Loucy (cell line): ENCODE data around the gene YIPF7.

Source experiments
- H2AFZ ChIP-seq: fragments of 200-600 bp; sonication (generic); 2 replicates; pipeline ENCODE4 v1.6.0; 2016; ENCODE audit warnings: antibody characterized with exemption, mild to moderate bottlenecking, low read length, moderate library complexity
- H3F3A ChIP-seq: fragments of 200-600 bp; 2 replicates; pipeline ENCODE4 v1.6.0; 2016; ENCODE audit warnings: antibody characterized with exemption, low read depth, mild to moderate bottlenecking
- H3K27me3 ChIP-seq: fragments of 200-600 bp; sonication (generic); 2 replicates; pipeline ENCODE4 v1.6.1; 2014; ENCODE audit warnings: low read length, mild to moderate bottlenecking; ENCODE audit not compliant: insufficient read depth, poor library complexity, severe bottlenecking
- H3K36me3 ChIP-seq: fragments of 200-600 bp; sonication (generic); 2 replicates; pipeline ENCODE4 v1.6.1; 2016; ENCODE audit warnings: low read length; ENCODE audit not compliant: insufficient read depth
- H3K4me1 ChIP-seq: fragments of 200-600 bp; sonication (generic); 2 replicates; pipeline ENCODE4 v1.5.1; 2014; ENCODE audit warnings: low read length, mild to moderate bottlenecking; ENCODE audit not compliant: insufficient read depth, poor library complexity, severe bottlenecking
- H3K4me2 ChIP-seq: fragments of 200-600 bp; sonication (generic); 2 replicates; pipeline ENCODE4 v1.6.0; 2014; ENCODE audit warnings: antibody characterized with exemption, low read length, low read depth, mild to moderate bottlenecking; ENCODE audit not compliant: poor library complexity, severe bottlenecking
- H3K4me3 ChIP-seq: fragments of 200-600 bp; sonication (generic); 2 replicates; pipeline ENCODE4 v1.5.1; 2014; ENCODE audit warnings: low read length, mild to moderate bottlenecking, mixed read lengths; ENCODE audit not compliant: poor library complexity, severe bottlenecking
- H3K79me2 ChIP-seq: fragments of 200-600 bp; sonication (generic); 2 replicates; pipeline ENCODE4 v1.6.1; 2014; ENCODE audit warnings: low read length; ENCODE audit not compliant: insufficient read depth
- H3K9ac ChIP-seq: fragments of 200-600 bp; sonication (generic); 2 replicates; pipeline ENCODE4 v1.6.0; 2014; ENCODE audit warnings: mild to moderate bottlenecking, low read depth, low read length, moderate library complexity; ENCODE audit not compliant: poor library complexity, severe bottlenecking
- H3K9me2 ChIP-seq: fragments of 200-600 bp; sonication (generic); replicated peaks from 2 replicates; pipeline ENCODE4 v1.6.1; 2016; ENCODE audit warnings: low read depth, low read length, mixed read lengths
- H3K9me3 ChIP-seq: fragments of 200-600 bp; sonication (generic); 2 replicates; pipeline ENCODE4 v1.6.1; 2014; ENCODE audit warnings: mild to moderate bottlenecking, antibody characterized with exemption, low read length, low read depth; ENCODE audit not compliant: insufficient read depth
- H4K20me1 ChIP-seq: fragments of 200-600 bp; sonication (generic); 2 replicates; pipeline ENCODE4 v1.6.0; 2014; ENCODE audit warnings: antibody characterized with exemption, low read length, mild to moderate bottlenecking; ENCODE audit not compliant: insufficient read depth, poor library complexity, severe bottlenecking
- EZH2phosphoT487 ChIP-seq: fragments of 200-600 bp; IDR thresholded peaks from 2 replicates; pipeline ENCODE4 v1.6.1; 2018; ENCODE audit warnings: antibody characterized with exemption, mild to moderate bottlenecking, moderate library complexity, borderline replicate concordance
- TF ChIP-seq, protein P1 (sequence below): fragments of 200-600 bp; sonication (generic); conservative IDR thresholded peaks from 2 replicates; pipeline ENCODE4 v1.5.1; 2014; ENCODE audit warnings: mild to moderate bottlenecking, antibody characterized with exemption, low read length

YIPF7 gene

GRCh38 chr4:44670506-44671199 lies 19.2 kb upstream of the YIPF7 start:
- Histone ChIP-seq H2AFZ (no peak overlapping the region), H3F3A (no peaks in the 10 kb centered on the region), H3K9ac (no peak overlapping the region), H3K79me2 (no peaks in the 10 kb centered on the region), H3K9me2 (no peaks in the 10 kb centered on the region), H3K4me1 (no peaks in the 10 kb centered on the region), H3K9me3 (no peaks in the 10 kb centered on the region), H3K27me3 (no peaks in the 10 kb centered on the region), H3K4me3 (no peak overlapping the region), H3K36me3 (no peaks in the 10 kb centered on the region), H3K4me2 (no peak overlapping the region), H4K20me1 (no peaks in the 10 kb centered on the region)
- no peak for TF ChIP-seq EZH2phosphoT487
- TF ChIP-seq, protein P1, sequence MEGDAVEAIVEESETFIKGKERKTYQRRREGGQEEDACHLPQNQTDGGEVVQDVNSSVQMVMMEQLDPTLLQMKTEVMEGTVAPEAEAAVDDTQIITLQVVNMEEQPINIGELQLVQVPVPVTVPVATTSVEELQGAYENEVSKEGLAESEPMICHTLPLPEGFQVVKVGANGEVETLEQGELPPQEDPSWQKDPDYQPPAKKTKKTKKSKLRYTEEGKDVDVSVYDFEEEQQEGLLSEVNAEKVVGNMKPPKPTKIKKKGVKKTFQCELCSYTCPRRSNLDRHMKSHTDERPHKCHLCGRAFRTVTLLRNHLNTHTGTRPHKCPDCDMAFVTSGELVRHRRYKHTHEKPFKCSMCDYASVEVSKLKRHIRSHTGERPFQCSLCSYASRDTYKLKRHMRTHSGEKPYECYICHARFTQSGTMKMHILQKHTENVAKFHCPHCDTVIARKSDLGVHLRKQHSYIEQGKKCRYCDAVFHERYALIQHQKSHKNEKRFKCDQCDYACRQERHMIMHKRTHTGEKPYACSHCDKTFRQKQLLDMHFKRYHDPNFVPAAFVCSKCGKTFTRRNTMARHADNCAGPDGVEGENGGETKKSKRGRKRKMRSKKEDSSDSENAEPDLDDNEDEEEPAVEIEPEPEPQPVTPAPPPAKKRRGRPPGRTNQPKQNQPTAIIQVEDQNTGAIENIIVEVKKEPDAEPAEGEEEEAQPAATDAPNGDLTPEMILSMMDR: no peak

GRCh38 chr4:44668526-44668925 lies 17.1 kb upstream of the YIPF7 start:
- TF ChIP-seq, protein P1: no peak
- TF ChIP-seq EZH2phosphoT487: no peak
- Histone ChIP-seq H3K4me2 (no peak overlapping the region), H3F3A (no peaks in the 10 kb centered on the region), H3K4me1 (no peaks in the 10 kb centered on the region), H3K9me2 (no peaks in the 10 kb centered on the region), H3K79me2 (no peaks in the 10 kb centered on the region), H3K36me3 (no peaks in the 10 kb centered on the region), H3K9ac (no peak overlapping the region), H2AFZ (no peak overlapping the region), H3K27me3 (no peaks in the 10 kb centered on the region), H3K9me3 (no peaks in the 10 kb centered on the region), H4K20me1 (no peaks in the 10 kb centered on the region), H3K4me3 (no peak overlapping the region)

GRCh38 chr4:44663539-44664263 lies 12.3 kb upstream of the YIPF7 start:
- TF ChIP-seq, protein P1: no peak
- no peak for TF ChIP-seq EZH2phosphoT487
- Histone ChIP-seq H3K36me3 (no peaks in the 10 kb centered on the region), H3K79me2 (no peaks in the 10 kb centered on the region), H2AFZ (no peak overlapping the region), H4K20me1 (no peaks in the 10 kb centered on the region), H3K4me3 (no peak overlapping the region), H3K9ac (no peak overlapping the region), H3F3A (no peaks in the 10 kb centered on the region), H3K9me2 (no peaks in the 10 kb centered on the region), H3K9me3 (no peaks in the 10 kb centered on the region), H3K4me2 (no peak overlapping the region), H3K4me1 (no peaks in the 10 kb centered on the region), H3K27me3 (no peaks in the 10 kb centered on the region)
